HG03103 (cell line): ENCODE results near the gene WDR12.
"Not testable (repeated sequence)": the region's sequence is repeated elsewhere in the genome, so short reads cannot be mapped to it uniquely, and the experiment has no call there.

Source experiments
- ATAC-seq: cut with Tn5 transposase; IDR thresholded peaks from one replicate; pipeline ENCODE4 v1.9.1; 2021; ENCODE audit warnings: low read depth; ENCODE audit not compliant: unreplicated experiment

The WDR12 gene

DNA sequence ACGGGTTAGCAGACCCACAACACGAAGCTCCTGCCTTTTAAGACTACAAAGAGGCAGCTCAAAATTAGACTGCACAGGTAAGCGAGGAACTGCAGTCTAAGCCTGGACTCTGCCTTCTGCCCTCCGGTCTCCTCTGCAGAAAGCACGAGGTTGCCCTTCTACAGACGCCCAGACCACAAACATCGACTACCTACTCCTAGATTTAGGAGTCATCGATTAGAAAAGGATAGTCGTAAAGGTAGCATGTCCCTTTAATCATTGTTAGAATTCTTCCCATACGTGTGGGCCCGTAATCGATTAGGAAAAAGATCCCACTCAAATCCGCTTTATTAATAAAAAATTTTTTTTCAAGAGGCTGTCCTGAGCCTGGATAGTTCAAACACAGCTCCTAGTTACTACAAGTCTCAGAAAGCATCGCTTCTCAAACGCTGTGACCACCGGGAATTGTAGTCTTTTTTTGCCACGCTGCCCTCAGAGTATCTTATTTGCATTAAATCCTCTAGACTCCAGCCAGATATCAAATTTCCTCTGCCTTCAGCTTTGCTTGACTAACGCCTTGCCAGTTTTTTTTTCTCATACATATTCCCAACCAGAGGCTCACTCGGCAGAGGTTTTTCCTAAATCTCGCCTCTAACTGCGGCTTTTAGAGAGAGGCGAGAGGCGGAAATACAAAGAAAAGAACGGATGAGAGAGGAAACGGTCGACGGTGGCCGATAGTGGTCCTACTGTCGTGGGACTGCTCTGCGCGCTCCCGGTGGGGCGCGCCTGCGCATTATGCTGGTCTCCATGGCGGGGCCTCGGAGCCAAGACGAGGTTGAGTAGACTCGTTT, at the start of gene WDR12, which contains the start of gene CARF:
WDR12 (minus strand) TSS at position 162 of the 830 bp plus-strand sequence. CDS start 197 bp downstream, outside the sequence.
CARF (plus strand) TSS at position 764 of the 830 bp plus-strand sequence. CDS start 29,628 bp downstream, outside the sequence.
- peak; percentile 72 for ATAC-seq

- ATAC-seq, result no peak
Observed at GRCh38 chr2:202960524-202960923, 49.1 kb upstream of the WDR12 start.

- no peak for ATAC-seq
Observed at GRCh38 chr2:202950592-202950991, 39.1 kb upstream of the WDR12 start.

DNA sequence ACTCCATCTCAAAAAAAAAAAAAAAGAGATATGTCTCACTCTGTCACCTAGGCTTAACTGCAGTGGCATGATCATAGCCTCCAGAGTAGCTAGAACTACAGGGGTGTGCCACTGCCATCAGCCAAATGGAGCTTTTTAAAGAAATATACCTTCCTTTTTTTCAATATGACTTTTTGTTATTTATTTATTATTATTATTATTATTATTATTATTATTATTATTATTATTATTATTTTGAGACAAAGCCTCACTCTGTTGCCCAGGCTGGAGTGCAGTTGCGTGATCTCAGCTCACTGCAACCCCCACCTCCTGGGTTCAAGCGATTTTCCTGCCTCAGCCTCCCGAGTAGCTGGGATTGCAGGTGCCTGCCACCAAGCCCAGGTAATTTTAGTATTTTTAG, 37.9 kb upstream of the WDR12 start:
- not testable (repeated sequence) for ATAC-seq

- no peak for ATAC-seq
Observed at GRCh38 chr2:202945497-202945896, 34.0 kb upstream of the WDR12 start.

DNA sequence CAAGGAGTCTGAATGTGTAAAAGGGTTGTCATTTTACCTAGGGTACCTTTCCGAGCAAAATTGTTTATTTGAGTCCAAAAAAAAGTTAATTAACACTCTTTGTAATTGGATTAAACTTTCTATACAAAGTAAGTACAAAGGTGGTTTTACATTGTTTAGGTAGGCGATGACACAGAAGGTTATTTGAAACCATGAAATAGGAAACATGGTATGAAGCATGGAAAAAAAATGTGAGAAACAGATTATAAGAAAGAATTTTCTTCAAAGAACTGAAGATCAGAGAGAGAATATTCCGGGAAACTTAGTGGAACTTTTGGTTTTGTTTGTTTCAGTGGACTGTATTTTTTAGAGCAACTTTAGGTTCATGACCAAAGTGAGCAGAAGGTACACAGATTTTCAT, 33.3 kb upstream of the WDR12 start:
- ATAC-seq, result no peak

GRCh38 chr2:202944408-202944807, 32.9 kb upstream of the WDR12 start:
- ATAC-seq, result no peak

- no peak for ATAC-seq
Observed at GRCh38 chr2:202941771-202942170, 30.3 kb upstream of the WDR12 start.

- ATAC-seq, result no peak
Observed at GRCh38 chr2:202938960-202939359, 27.5 kb upstream of the WDR12 start.

DNA sequence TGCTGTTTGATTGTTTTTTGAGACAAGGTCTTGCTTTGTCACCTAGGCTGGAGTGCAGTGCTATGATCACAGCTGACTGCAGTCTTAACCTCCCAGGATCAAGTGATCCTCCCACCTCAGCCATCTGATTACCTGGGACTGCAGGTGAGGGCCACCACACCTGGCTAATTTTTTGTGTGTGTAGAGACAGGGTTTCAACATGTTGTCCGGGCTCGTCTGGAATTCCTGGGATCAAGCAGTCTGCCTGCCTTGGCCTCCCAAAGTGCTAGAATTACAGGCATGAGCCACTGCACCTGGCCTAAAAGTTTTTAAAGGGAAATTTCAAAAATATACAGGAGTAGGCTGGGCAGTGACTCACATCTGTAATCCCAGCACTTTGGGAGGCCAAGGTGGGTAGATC, 23.0 kb upstream of the WDR12 start:
- ATAC-seq, result no peak

DNA sequence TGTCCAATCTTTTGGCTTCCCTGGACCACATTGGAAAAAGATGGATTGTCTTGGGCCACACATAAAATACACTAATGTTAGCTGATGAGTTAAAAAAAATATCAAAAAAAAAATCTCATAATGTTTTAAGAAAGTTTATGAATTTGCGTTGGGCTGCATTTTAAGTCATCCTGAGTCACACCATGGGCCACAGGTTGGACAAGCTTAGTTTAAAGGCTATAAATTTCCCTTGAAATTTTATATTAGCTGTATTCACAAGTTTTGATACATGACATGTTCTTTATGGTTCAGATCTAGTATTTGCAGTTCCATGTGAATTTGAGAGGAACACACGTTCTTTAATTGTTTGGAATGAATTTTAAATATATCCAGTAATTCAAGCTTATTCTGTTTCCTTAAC, 22.5 kb upstream of the WDR12 start:
- ATAC-seq, result no peak

GRCh38 chr2:202933139-202933510, 21.7 kb upstream of the WDR12 start:
- no peak for ATAC-seq

GRCh38 chr2:202932425-202933138, 21.1 kb upstream of the WDR12 start:
- no peak for ATAC-seq

GRCh38 chr2:202918860-202919259, 7.4 kb upstream of the WDR12 start:
- ATAC-seq, result no peak

- peak; percentile 46 for ATAC-seq
Observed at GRCh38 chr2:202912342-202913201, 1.1 kb upstream of the WDR12 start.

DNA sequence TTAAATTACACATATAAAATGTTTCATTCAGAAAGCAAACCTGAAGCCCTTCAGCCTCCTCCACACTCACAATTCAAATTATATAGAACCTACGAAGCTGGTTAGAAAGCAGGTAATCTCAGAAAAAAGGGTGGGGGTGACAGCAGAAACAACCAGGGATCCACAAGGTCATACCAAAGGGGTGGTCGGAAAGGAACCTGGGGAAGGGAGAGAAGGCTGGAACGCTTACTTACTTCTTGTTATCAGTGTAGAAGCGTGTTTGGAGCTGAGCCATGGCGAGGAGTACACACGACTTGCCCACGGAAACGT, 316 bp downstream of the WDR12 start:
- ATAC-seq, result no peak

DNA sequence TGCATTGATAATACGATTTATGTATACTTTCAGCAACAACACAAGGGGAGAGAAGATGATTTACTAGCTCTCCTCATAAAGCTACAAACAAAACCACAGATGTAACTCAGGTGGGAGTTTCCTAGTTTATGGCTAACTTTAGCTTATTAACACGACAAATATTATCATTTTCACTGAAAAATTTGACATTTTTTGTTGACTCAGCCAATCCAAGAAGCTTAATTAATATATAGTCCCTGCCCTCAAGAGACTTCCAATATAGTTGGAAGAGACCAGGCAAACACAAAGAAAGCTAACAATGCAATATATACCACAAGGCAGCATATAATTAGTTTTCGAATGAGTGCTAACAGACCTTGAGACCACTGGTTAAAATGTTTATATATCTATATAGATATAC, 775 bp downstream of the WDR12 start:
- ATAC-seq, result no peak

DNA sequence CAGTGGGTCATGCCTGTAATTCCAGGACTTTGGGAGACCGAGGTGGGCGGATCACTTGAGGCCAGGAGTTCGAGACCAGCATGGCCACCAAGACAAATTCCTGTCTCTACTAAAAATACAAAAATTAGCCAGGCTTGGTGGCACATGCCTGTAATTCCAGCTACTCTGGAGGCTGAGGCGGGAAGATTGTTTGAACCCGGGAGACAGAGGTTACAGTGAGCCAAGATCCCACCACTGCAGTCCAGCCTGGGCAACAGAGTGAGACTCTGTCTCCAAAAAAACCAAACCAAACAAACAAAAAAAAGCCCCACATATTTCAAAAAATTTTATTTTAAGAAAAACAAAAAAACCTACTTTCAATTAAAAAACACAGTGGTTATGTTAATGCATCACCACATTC, 1.2 kb downstream of the WDR12 start:
- ATAC-seq, result not testable (repeated sequence)

DNA sequence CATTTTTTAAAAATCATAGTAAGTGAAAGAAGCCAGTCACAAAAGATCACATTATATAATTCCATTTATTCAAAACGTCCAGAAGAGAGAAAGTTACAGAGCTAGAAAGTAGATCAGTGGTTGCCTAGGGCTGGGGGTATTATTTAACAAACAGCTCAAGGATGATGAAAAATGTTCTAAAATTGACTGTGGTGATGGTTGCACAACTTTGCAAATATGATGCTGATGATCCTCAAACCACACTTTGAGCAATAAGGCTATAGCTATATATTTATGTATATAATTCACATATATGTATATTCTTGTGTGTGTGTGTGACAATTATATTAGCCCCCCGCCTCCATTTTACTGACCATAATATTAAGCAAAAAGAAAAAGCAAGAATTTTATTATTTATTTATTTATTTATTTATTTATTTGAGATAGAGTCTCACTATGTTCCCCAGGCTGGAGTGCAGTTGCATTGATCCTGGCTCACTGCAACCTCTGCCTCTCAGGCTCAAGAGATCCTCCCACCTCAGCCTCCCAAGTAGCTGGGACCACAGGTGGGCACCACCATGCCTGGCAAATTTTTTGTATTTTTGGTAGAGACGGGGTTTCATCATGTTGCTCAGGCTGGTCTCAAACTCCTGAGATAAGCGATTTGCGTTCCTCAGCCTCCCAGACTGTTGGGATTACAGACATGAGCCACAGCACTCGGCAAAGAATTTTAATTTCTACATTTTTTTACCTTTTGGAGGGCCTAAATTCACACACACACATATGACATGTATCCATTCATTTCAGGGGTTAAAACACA, 1.9 kb downstream of the WDR12 start:
- no peak for ATAC-seq

DNA sequence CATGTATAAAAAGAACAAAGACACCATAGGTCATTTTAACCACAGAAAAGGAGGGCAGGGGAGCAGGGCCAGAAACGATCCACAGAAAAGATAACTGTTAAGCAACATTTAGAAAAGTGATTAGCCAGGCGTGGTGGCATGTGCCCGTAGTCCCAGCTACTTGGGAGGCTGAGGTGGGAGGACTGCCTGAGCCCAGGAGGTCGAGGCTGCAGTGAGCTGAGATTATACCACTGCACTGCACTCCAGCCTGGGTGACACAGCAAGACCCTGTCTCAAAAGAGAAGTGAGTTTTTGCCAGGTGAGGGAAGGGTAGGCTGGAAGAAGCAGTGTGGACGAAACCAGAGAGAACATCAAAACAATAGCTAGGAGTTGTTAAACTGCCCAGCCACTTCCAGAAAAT, 3.3 kb downstream of the WDR12 start:
- no peak for ATAC-seq
